BJ (cell line): ENCODE results near the gene RHBDL1. TPM values are rescaled to one million over a fixed set of nuclear protein-coding genes. Genes with fewer than 3 reads are reported as not detected.
"Not testable (repeated sequence)": the region's sequence is repeated elsewhere in the genome, so short reads cannot be mapped to it uniquely, and the experiment has no call there.

ENCODE experiments used
- CTCF ChIA-PET: fragments of 350-600 bp; formaldehyde crosslinking; extraction: SDS; loops from one replicate; lab custom pipeline; 2021; ENCODE audit warnings: antibody characterized with exemption, inconsistent platforms; lab: Yijun Ruan, JAX
- POLR2A ChIA-PET: fragments of 300-600 bp; sonication (Branson Sonifier 250); formaldehyde crosslinking; extraction: SDS; loops from one replicate; lab custom pipeline; 2021; ENCODE audit warnings: antibody characterized with exemption; lab: Charles Lee
- DNase-seq: peaks from one replicate; pipeline ENCODE4 v3.0.0-alpha.2; 2011; ENCODE audit warnings: low read depth
- H3K27me3 ChIP-seq: 2 replicates; pipeline ENCODE4 v1.6.0; 2011; ENCODE audit warnings: low read length; ENCODE audit not compliant: control insufficient read depth, insufficient read depth
- H3K36me3 ChIP-seq: 2 replicates; pipeline ENCODE4 v1.5.1; 2011; ENCODE audit warnings: low read length; ENCODE audit not compliant: control insufficient read depth, insufficient read depth
- H3K4me3 ChIP-seq: 2 replicates; pipeline ENCODE4 v1.5.1; 2011; ENCODE audit warnings: low read depth, mild to moderate bottlenecking, control low read depth, low read length
- polyA plus RNA-seq: library from polyadenylated mRNA; depleted of rRNA; stranded (reverse); fragments of >200 nt; gene quantifications from 2 replicates; pipeline ENCODE4 v1.2.3, GENCODE V29; 2011
- TF ChIP-seq, protein P1 (sequence below): IDR thresholded peaks from 2 replicates; pipeline ENCODE4 v1.5.1; 2011; ENCODE audit warnings: low read depth, mild to moderate bottlenecking, control low read depth, inconsistent platforms, low read length, moderate library complexity; ENCODE audit not compliant: insufficient read depth

RHBDL1 gene
- polyA plus RNA-seq, 1 experiment, result 1.3 TPM

DNA sequence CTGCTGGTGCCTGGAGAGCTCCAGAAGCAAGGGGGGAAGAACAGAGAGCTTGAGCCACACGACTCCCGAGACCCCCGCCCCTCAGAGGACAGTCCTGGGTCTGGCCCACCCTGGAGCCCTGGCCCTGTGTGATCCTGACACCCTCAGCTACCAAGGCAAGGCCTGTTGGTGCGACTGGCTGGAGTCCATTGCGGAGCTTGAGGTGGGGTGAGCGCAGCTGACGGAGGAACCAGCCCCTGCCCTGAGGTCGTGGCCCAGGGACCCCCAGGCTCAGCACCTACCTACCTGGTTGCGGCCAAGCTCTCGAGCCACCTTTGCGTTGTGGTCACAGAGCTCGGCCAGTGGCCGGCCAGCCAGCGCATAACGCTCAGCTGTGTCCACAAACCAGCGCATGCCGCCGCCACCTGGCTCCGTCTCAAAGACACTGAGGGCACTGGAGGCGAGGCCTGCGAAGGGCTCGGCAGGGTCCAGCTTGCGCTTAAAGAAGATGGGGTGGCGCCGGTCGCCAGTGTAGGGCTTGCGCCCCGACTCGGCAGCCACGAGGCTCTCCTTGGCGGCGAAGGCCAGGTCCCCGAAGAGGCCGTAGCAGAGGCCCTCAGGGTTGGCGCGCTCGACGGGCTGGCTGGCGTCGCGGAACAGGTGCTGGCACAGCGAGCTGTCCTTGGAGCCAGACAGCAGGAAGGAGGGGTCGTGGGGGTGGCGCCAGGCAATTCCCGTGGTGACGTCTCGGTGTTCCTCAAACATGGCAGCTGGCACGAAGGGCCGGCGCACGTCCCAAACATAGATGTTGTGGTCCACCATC lies 11.2 kb downstream of the RHBDL1 start:
- Histone ChIP-seq H3K4me3 (no peak overlapping the region), H3K36me3 (peaks cover 21% of the 10 kb centered on the region), H3K27me3 (no peaks in the 10 kb centered on the region)
- ChIA-PET POLR2A (no interaction called here), CTCF (interaction anchor here (0.7 to 1.1 kb wide), 2 partner anchors 33 to 94 kb away, joined by 4 read pairs; no protein-coding TSS in a partner anchor)
- TF ChIP-seq, protein P1, sequence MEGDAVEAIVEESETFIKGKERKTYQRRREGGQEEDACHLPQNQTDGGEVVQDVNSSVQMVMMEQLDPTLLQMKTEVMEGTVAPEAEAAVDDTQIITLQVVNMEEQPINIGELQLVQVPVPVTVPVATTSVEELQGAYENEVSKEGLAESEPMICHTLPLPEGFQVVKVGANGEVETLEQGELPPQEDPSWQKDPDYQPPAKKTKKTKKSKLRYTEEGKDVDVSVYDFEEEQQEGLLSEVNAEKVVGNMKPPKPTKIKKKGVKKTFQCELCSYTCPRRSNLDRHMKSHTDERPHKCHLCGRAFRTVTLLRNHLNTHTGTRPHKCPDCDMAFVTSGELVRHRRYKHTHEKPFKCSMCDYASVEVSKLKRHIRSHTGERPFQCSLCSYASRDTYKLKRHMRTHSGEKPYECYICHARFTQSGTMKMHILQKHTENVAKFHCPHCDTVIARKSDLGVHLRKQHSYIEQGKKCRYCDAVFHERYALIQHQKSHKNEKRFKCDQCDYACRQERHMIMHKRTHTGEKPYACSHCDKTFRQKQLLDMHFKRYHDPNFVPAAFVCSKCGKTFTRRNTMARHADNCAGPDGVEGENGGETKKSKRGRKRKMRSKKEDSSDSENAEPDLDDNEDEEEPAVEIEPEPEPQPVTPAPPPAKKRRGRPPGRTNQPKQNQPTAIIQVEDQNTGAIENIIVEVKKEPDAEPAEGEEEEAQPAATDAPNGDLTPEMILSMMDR, result no peak
- DNase-seq, result no peak

DNA sequence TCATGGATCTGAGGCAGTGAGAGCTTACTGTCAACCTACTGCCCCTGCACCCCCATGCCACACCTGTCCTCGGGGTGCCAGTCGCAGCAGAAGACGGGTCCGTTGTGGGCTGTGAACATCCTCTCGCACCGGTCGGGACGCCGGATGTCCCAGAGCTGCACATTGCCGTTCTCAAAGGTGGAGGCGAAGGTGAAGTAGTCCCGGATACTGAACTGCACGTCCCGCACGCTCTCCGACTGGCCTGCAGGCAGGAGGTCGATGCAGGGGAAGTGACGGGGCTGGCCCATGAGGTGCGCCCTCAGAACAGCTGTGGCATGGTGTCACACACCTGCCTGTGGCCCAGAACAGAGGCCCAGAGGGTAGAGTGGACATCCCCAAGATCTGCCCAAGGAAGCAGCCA lies 12.0 kb downstream of the RHBDL1 start:
- ChIA-PET POLR2A (no interaction called here), CTCF (interaction anchor here (0.7 kb wide), 1 partner anchor 23 kb away, joined by 3 read pairs; no protein-coding TSS in a partner anchor)
- no peaks in the 10 kb centered on the region; the same call in 1 of the 2 replicates for H3K27me3 ChIP-seq
- H3K36me3 ChIP-seq, result peaks cover 12% of the 10 kb centered on the region
- TF ChIP-seq, protein P1, result no peak
- DNase-seq, result no peak
- no peak overlapping the region for H3K4me3 ChIP-seq

DNA sequence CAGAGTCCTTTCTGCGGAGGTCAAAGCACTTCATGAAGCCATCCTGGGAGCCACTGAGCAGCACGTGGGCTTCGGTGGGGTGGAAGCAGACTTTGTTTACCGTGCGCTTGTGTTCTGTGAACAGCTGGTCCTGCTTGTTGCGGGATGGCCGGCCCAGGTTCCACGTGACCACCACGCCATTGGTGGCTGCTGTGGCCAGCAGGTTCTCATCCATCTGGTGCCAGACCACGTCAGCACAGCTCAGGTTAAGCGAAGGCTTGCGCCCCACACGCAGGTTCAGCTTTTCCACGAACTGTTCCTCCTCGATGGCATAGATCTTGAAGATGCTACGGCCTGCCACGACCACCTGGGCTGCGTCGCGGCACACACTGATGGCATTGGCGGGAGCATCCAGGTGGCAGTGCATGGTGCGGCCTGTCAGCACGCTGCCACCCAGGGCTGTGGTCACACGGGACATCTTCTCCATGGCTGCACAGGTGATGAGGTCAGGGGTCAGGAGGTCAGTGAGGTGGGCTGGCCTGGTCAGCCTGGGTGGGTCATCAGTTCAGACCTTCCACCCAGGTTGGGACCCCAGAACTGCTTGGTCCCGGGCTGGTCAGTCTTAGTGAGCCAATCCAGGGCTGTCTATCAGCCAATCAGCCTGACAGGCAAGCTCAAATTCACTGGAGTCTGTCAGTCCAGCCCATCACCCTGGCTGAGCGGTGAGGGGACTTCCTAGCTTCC lies 13.9 kb downstream of the RHBDL1 start:
- POLR2A ChIA-PET, result no interaction called here
- TF ChIP-seq, protein P1, result no peak
- no peak for DNase-seq
- Histone ChIP-seq H3K4me3 (peak overlapping the region; percentile 76), H3K27me3 (peaks cover 10% of the 10 kb centered on the region), H3K36me3 (peaks cover 5% of the 10 kb centered on the region)
- CTCF ChIA-PET, result interaction anchor here (0.6 to 1.5 kb wide), 5 partner anchors 12 to 97 kb away, joined by 3 to 4 read pairs (median 3); partner anchors contain the start of gene RHOT2

DNA sequence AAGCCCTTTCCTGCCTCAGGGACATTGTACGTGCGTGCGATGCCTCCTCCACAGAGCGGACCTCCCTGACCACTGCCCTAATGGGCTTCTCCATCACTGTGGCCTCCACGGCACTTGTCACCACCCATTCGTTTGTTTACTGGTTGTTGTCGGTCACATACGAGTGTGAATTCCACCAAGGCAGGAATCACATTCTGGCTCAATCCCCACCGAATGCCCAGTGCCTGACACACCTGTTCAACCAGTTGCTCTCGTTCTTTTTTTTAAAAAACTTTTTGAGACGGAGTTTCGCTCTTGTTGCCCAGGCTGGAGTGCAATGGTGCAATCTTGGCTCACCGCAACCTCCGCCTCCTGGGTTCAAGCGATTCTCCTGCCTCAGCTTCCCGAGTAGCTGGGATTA lies 15.8 kb downstream of the RHBDL1 start:
- DNase-seq, POLR2A ChIA-PET: not testable (repeated sequence)

DNA sequence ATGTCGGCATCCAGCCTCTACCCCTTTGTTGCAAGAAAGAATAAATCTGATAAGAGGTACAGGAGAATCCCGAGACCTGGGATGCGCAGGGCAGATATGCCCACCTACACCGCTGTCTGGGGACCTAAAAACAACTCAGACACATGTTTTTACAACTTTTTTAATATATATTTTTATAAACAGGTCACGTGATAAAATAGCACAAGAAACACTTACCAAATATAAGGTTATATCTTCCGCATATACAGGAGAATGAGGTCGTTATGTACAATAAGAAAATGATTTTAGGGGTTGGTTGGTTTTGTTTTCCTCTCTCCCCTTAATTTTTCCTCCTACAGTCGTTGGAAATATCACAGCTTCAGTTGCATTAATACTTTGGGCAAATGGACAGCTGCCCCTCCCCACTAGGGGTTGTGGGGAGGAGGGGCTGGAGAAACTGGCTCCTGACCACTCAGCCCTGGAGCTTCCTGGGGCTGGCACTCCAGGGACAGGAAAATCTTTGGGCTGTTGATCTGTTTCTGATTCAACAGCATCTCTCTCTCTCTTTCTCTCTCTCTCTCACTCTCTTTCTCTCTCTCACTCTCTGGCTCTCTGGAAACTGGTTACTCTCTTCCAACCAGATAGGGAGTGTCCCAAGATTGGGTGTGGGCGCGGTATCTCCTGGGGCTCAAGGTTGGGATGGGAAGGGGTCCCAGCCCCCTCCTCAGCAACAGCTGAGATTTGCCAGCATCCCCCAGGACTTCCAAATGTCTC lies 17.1 kb downstream of the RHBDL1 start:
- H3K4me3 ChIP-seq, result no peak overlapping the region
- no peak for DNase-seq
- CTCF ChIA-PET, result no interaction called here
- H3K27me3 ChIP-seq, result peaks cover 21% of the 10 kb centered on the region
- POLR2A ChIA-PET, result no interaction called here
- TF ChIP-seq, protein P1, result no peak
- no peaks in the 10 kb centered on the region for H3K36me3 ChIP-seq

More for the DNA sequence above, 15.8 kb downstream of the RHBDL1 start:
- CTCF ChIA-PET, H3K4me3 ChIP-seq, H3K36me3 ChIP-seq: not testable (repeated sequence)
- H3K27me3 ChIP-seq, result peaks cover 18% of the 10 kb centered on the region
